GM18909 (cell line): ENCODE measurements around the gene PLAAT4.
"Not testable (repeated sequence)": the region's sequence is repeated elsewhere in the genome, so short reads cannot be mapped to it uniquely, and the experiment has no call there.

Experiments used
- ATAC-seq: cut with Tn5 transposase; IDR thresholded peaks from one replicate; pipeline ENCODE4 v1.9.1; 2021; ENCODE audit warnings: mild to moderate bottlenecking; ENCODE audit not compliant: unreplicated experiment, poor library complexity

The PLAAT4 gene

GRCh38 chr11:63564784-63565350 is 28.3 kb downstream of the PLAAT4 start:
- no peak for ATAC-seq

GRCh38 chr11:63567044-63567840 is 30.6 kb downstream of the PLAAT4 start:
- ATAC-seq: peak; percentile 77

GRCh38 chr11:63569570-63569969 is 33.0 kb downstream of the PLAAT4 start:
- ATAC-seq: no peak

GRCh38 chr11:63572026-63572688 is 35.5 kb downstream of the PLAAT4 start:
- no peak for ATAC-seq

- no peak for ATAC-seq
These were observed 37.6 kb downstream of the PLAAT4 start for GRCh38 chr11:63573881-63574855.

GRCh38 chr11:63574856-63575602 is 38.4 kb downstream of the PLAAT4 start:
- ATAC-seq: no peak

GRCh38 chr11:63578882-63579281 is 42.3 kb downstream of the PLAAT4 start:
- ATAC-seq: not testable (repeated sequence)

- ATAC-seq: not testable (repeated sequence)
These were observed 44.6 kb downstream of the PLAAT4 start for GRCh38 chr11:63581224-63581623.

GRCh38 chr11:63583357-63583677 is 46.7 kb downstream of the PLAAT4 start:
- ATAC-seq: no peak

- no peak for ATAC-seq
These were observed 50.0 kb downstream of the PLAAT4 start for GRCh38 chr11:63586451-63587166.

GRCh38 chr11:63589000-63589399 is 52.4 kb downstream of the PLAAT4 start:
- no peak for ATAC-seq

- ATAC-seq: no peak
These were observed 53.6 kb downstream of the PLAAT4 start for GRCh38 chr11:63590024-63590788.

- ATAC-seq: no peak
These were observed 56.4 kb downstream of the PLAAT4 start for GRCh38 chr11:63592975-63593395.

GRCh38 chr11:63595296-63595695 is 58.7 kb downstream of the PLAAT4 start:
- ATAC-seq: no peak
